Hematopoietic multipotent progenitor cell treated with erythropoietin and hydrocortisone succinate and interleukin-3 and kit ligand, for 6 days (in vitro differentiated cells): ENCODE data around the gene SH2D1B.
A peak's percentile ranks its signal among the peaks of the same experiment; 100 is the strongest.

ENCODE experiments used
- DNase-seq: peaks from one replicate; pipeline ENCODE4 v3.0.0-alpha.2; 2015

Gene SH2D1B

GRCh38 chr1:162397943-162398560 lies 13.9 kb downstream of the SH2D1B start:
- DNase-seq = no peak

GRCh38 chr1:162397039-162397448 lies 14.9 kb downstream of the SH2D1B start:
- DNase-seq = peak; percentile 37

GRCh38 chr1:162396201-162396906 lies 15.6 kb downstream of the SH2D1B start:
- no peak for DNase-seq

- DNase-seq = peak; percentile 77
These were observed 20.0 kb downstream of the SH2D1B start for GRCh38 chr1:162391790-162392563.

GRCh38 chr1:162390396-162391185 lies 21.3 kb downstream of the SH2D1B start:
- no peak for DNase-seq

GRCh38 chr1:162389971-162390370 lies 22.0 kb downstream of the SH2D1B start:
- DNase-seq = no peak

GRCh38 chr1:162389021-162389818 lies 22.7 kb downstream of the SH2D1B start:
- DNase-seq = no peak

GRCh38 chr1:162388615-162389014 lies 23.3 kb downstream of the SH2D1B start:
- no peak for DNase-seq

- DNase-seq = no peak
These were observed 23.8 kb downstream of the SH2D1B start for GRCh38 chr1:162388083-162388594.

- no peak for DNase-seq
These were observed 24.5 kb downstream of the SH2D1B start for GRCh38 chr1:162387226-162388082.

GRCh38 chr1:162386292-162387225 lies 25.4 kb downstream of the SH2D1B start:
- DNase-seq = peak; percentile 54

- DNase-seq = no peak
These were observed 26.2 kb downstream of the SH2D1B start for GRCh38 chr1:162385702-162386101.

- no peak for DNase-seq
These were observed 26.7 kb downstream of the SH2D1B start for GRCh38 chr1:162385280-162385623.

- DNase-seq = no peak
These were observed 27.2 kb downstream of the SH2D1B start for GRCh38 chr1:162384601-162385279.

- no peak for DNase-seq
These were observed 27.8 kb downstream of the SH2D1B start for GRCh38 chr1:162384116-162384515.

- DNase-seq = no peak
These were observed 28.4 kb downstream of the SH2D1B start for GRCh38 chr1:162383516-162383915.

GRCh38 chr1:162383091-162383490 lies 28.8 kb downstream of the SH2D1B start:
- no peak for DNase-seq

- no peak for DNase-seq
These were observed 29.8 kb downstream of the SH2D1B start for GRCh38 chr1:162381941-162382750.
